GM12875 (cell line): ENCODE data around the gene UROC1.

Source experiments
- H3K4me3 ChIP-seq: one replicate; pipeline ENCODE4 v1.5.1; 2011; ENCODE audit warnings: low read depth, low read length, control low read depth
- CTCF ChIP-seq: IDR thresholded peaks from 2 replicates; pipeline ENCODE4 v1.5.1; 2011; ENCODE audit warnings: low read depth, mild to moderate bottlenecking, control low read depth, inconsistent platforms, low read length, moderate library complexity, borderline replicate concordance; ENCODE audit not compliant: insufficient read depth

UROC1 gene

GRCh38 chr3:126540951-126541627 lies 23.5 kb upstream of the UROC1 start:
- no peak overlapping the region for H3K4me3 ChIP-seq
- TF ChIP-seq CTCF = no peak

DNA sequence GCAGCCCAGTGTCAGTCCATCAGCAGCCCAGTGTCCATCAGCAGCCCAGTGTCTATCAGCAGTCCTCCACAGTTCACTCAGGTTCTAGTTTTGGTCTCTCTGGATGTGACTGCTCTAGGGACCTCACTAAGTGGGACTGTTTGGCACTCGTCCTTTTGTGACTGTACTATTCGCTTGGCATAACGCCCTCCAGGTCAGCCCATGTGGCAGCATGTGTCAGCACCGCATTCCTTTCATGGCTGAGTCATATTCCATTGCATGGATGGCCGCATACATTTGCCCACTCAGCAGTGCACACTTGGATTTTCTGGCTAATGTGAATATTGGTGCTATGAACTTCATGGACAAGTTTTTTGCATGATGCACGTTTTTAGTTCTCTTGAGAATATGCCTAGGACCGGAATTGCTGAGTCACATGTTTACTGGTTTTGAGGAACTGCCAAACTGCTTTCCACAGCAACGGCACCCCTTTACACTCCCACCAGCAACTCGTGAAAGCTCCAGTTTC lies 22.8 kb upstream of the UROC1 start:
- TF ChIP-seq CTCF = no peak
- H3K4me3 ChIP-seq = no peak overlapping the region

GRCh38 chr3:126539558-126540250 lies 22.1 kb upstream of the UROC1 start:
- TF ChIP-seq CTCF = no peak
- H3K4me3 ChIP-seq = no peak overlapping the region

GRCh38 chr3:126538966-126539365 lies 21.4 kb upstream of the UROC1 start:
- no peak for TF ChIP-seq CTCF
- no peak overlapping the region for H3K4me3 ChIP-seq

- H3K4me3 ChIP-seq = no peak overlapping the region
- no peak for TF ChIP-seq CTCF
Observed at GRCh38 chr3:126538316-126538715, 20.7 kb upstream of the UROC1 start.

DNA sequence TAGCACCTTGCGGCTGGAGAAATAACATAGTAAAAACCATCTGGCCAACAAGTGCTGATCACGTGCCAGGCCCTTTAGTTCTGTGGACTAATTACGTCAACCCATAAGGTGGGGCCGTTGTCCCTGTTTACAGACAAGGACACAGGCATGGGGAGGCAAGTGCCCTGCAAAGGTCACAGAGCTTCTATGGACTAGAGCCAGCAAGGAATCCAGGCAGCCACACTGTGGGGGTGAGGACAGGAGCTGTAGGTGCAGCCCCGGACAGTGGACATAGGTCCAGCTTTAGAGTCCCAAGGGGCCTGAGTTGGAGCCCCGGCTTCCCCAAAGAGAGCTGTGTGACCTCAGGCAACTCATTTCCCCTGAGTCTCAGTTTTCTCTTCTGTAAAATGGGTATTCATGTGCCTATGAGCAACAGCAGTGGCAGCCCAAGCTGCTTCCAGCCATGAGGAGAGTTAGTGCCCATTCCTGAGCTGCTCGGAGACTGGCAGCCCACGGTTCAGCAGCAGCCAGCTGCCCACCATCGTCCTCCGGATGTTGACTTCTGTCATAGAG lies 20.2 kb upstream of the UROC1 start:
- H3K4me3 ChIP-seq = no peak overlapping the region
- TF ChIP-seq CTCF = no peak
